HCT116 (cell line): Measurements from ENCODE around the gene HS6ST1. TPM values are rescaled to one million over a fixed set of nuclear protein-coding genes. Genes with fewer than 3 reads are reported as not detected.

Source experiments
- ATAC-seq: fragments of 200-7000 bp; cut with Tn5 transposase; 2 replicates; pipeline ENCODE4 v1.9.1; 2020; ENCODE audit warnings: mild to moderate bottlenecking, moderate library complexity
- BruUV-seq: library from RNA; stranded (reverse); fragments of 400-500 nt; replicated peaks from 2 replicates; lab custom pipeline; 2021; lab: Mats Ljungman, UMichigan
- CTCF ChIA-PET: fragments of 300-600 bp; sonication (Branson Sonifier 250); formaldehyde crosslinking; loops from one replicate; lab custom pipeline; 2021; ENCODE audit warnings: antibody characterized with exemption; lab: Charles Lee
- POLR2A ChIA-PET: fragments of 300-600, 350-600 bp; sonication (Branson Sonifier 250); formaldehyde crosslinking; loops from one replicate; lab custom pipeline; 2021; ENCODE audit warnings: antibody characterized with exemption; lab: Charles Lee
- RAD21 ChIA-PET, 2 experiments: fragments of 300-600 bp; sonication (Branson Sonifier 250); formaldehyde crosslinking; loops; one replicate each; lab custom pipeline; 2023; ENCODE audit warnings: low total read pairs in 2 of 2; ENCODE audit not compliant: uncharacterized antibody in 2 of 2, unreplicated experiment in 2 of 2, low non-redundant PET in 1 of 2; lab: Charles Lee
- DNase-seq: peaks from one replicate; pipeline ENCODE4 v3.0.0-alpha.2; 2010; ENCODE audit warnings: low read depth, low spot score
- H2AFZ ChIP-seq: fragments of 200-600 bp; shearing (Covaris generic), sonication (generic); 2 replicates; pipeline ENCODE4 v1.6.1; 2017; ENCODE audit warnings: low read depth, mixed run types, mixed read lengths, antibody characterized with exemption, low read length; ENCODE audit not compliant: poor library complexity, severe bottlenecking
- H3K27ac ChIP-seq: 2 replicates; pipeline ENCODE4 v1.5.1; 2012; ENCODE audit warnings: low read depth, low read length
- H3K27me3 ChIP-seq: fragments of 200-600 bp; sonication (generic); 2 replicates; pipeline ENCODE4 v1.6.1; 2016; ENCODE audit warnings: mixed run types, low read length, mixed read lengths; ENCODE audit not compliant: insufficient read depth
- H3K36me3 ChIP-seq, 2 experiments: fragments of 200-500 bp in 1 of 2; fragments of 200-600 bp in 1 of 2; sonication (Bioruptor generic) in 1 of 2; sonication (generic) in 1 of 2; 2 replicates each; pipeline versions ENCODE4 v1.5.1 to v1.6.1; 2014 to 2016; ENCODE audit warnings: low read length in 2 of 2, inconsistent platforms in 1 of 2, mixed read lengths in 1 of 2, mixed run types in 1 of 2; ENCODE audit not compliant: insufficient read depth in 2 of 2, control insufficient read depth in 1 of 2
- H3K4me1 ChIP-seq, 2 experiments: fragments of 200-600 bp in 1 of 2; sonication (generic) in 1 of 2; 2 replicates each; pipeline versions ENCODE4 v1.5.1 to v1.6.1; 2012 to 2017; ENCODE audit warnings: low read length in 2 of 2, inconsistent platforms in 1 of 2, mild to moderate bottlenecking in 1 of 2, mixed read lengths in 1 of 2, mixed run types in 1 of 2, moderate library complexity in 1 of 2; ENCODE audit not compliant: insufficient read depth in 2 of 2, control insufficient read depth in 1 of 2
- H3K4me2 ChIP-seq: fragments of 200-600 bp; sonication (generic); 2 replicates; pipeline ENCODE4 v1.6.1; 2017; ENCODE audit warnings: mixed run types, low read length, mixed read lengths
- H3K4me3 ChIP-seq, 2 experiments: fragments of 200-600 bp in 1 of 2; sonication (generic) in 1 of 2; replicated peaks in 1 of 2; 2 replicates each; pipeline ENCODE4 v1.5.1; 2011 to 2016; ENCODE audit warnings: low read length in 2 of 2, control low read depth in 1 of 2, low read depth in 1 of 2, mild to moderate bottlenecking in 1 of 2, mixed read lengths in 1 of 2, mixed run types in 1 of 2
- H3K79me2 ChIP-seq: fragments of 200-600 bp; sonication (generic); 2 replicates; pipeline ENCODE4 v1.6.1; 2017; ENCODE audit warnings: mild to moderate bottlenecking, mixed run types, low read length, moderate library complexity, mixed read lengths; ENCODE audit not compliant: insufficient read depth
- H3K9ac ChIP-seq: fragments of 200-600 bp; sonication (generic); 2 replicates; pipeline ENCODE4 v1.6.1; 2016; ENCODE audit warnings: low read length, mixed read lengths
- H3K9me2 ChIP-seq: fragments of 200-600 bp; sonication (generic), shearing (Covaris generic); 2 replicates; pipeline ENCODE4 v1.6.1; 2017; ENCODE audit warnings: mixed run types, mild to moderate bottlenecking, moderate library complexity; ENCODE audit not compliant: insufficient read depth
- H3K9me3 ChIP-seq, 2 experiments: fragments of 200-500 bp in 1 of 2; fragments of 200-600 bp in 1 of 2; sonication (Bioruptor generic) in 1 of 2; sonication (generic) in 1 of 2; 2 replicates each; pipeline ENCODE4 v1.6.1; 2014 to 2017; ENCODE audit warnings: low read length in 2 of 2, mixed read lengths in 2 of 2, inconsistent platforms in 1 of 2, low read depth in 1 of 2, mild to moderate bottlenecking in 1 of 2, mixed run types in 1 of 2, moderate library complexity in 1 of 2; ENCODE audit not compliant: control insufficient read depth in 1 of 2, insufficient read depth in 1 of 2
- H4K20me1 ChIP-seq: fragments of 200-600 bp; sonication (generic), shearing (Covaris generic); 2 replicates; pipeline ENCODE4 v1.6.1; 2017; ENCODE audit warnings: mixed run types, mild to moderate bottlenecking, moderate library complexity; ENCODE audit not compliant: insufficient read depth
- CBX3 ChIP-seq: IDR thresholded peaks from 2 replicates; pipeline ENCODE4 v1.6.1; 2012; ENCODE audit warnings: low read depth
- CEBPB ChIP-seq: IDR thresholded peaks from 2 replicates; pipeline ENCODE4 v1.6.1; 2012; ENCODE audit warnings: low read depth
- EZH2 ChIP-seq: fragments of 200-600 bp; sonication (generic); IDR thresholded peaks from 2 replicates; pipeline ENCODE4 v1.6.1; 2017; ENCODE audit warnings: antibody characterized with exemption, mixed run types
- EZH2phosphoT487 ChIP-seq: fragments of 200-600 bp; IDR thresholded peaks from 2 replicates; pipeline ENCODE4 v1.6.1; 2018; ENCODE audit warnings: antibody characterized with exemption, borderline replicate concordance
- FOSL1 ChIP-seq: IDR thresholded peaks from 2 replicates; pipeline ENCODE4 v1.6.1; 2012; ENCODE audit warnings: low read depth
- JUND ChIP-seq: IDR thresholded peaks from 2 replicates; pipeline ENCODE4 v1.6.1; 2012
- POLR2A ChIP-seq: IDR thresholded peaks from 2 replicates; pipeline ENCODE4 v1.7.0; 2011; ENCODE audit warnings: borderline replicate concordance; ENCODE audit not compliant: insufficient read depth, insufficient read length; ENCODE audit errors: extremely low read depth
- POLR2AphosphoS5 ChIP-seq: IDR thresholded peaks from 2 replicates; pipeline ENCODE4 v1.6.1; 2011; ENCODE audit warnings: mild to moderate bottlenecking, low read depth, low read length, moderate library complexity
- RAD21 ChIP-seq: IDR thresholded peaks from 2 replicates; pipeline ENCODE4 v1.6.1; 2012; ENCODE audit warnings: low read depth, mild to moderate bottlenecking
- REST ChIP-seq: IDR thresholded peaks from 2 replicates; pipeline ENCODE4 v1.6.1; 2012; ENCODE audit warnings: low read depth
- SIN3A ChIP-seq: IDR thresholded peaks from 2 replicates; pipeline ENCODE4 v1.6.1; 2012; ENCODE audit warnings: low read depth
- SRF ChIP-seq: IDR thresholded peaks from 2 replicates; pipeline ENCODE4 v1.6.1; 2012; ENCODE audit warnings: low read depth
- YY1 ChIP-seq: IDR thresholded peaks from 2 replicates; pipeline ENCODE4 v1.6.1; 2011; ENCODE audit warnings: low read length, low read depth, moderate library complexity, mild to moderate bottlenecking; ENCODE audit not compliant: insufficient replicate concordance; ENCODE audit errors: extremely low read depth
- ZBTB33 ChIP-seq: IDR thresholded peaks from 2 replicates; pipeline ENCODE4 v1.6.1; 2011; ENCODE audit warnings: mild to moderate bottlenecking, low read length, moderate library complexity; ENCODE audit not compliant: insufficient replicate concordance; ENCODE audit errors: extremely low read depth
- ZFX ChIP-seq: fragments of 450-650 bp; IDR thresholded peaks from 2 replicates; pipeline ENCODE4 v1.6.1; 2017
- ZNF274 ChIP-seq: fragments of 200-500 bp; sonication (Bioruptor generic); IDR thresholded peaks from 2 replicates; pipeline ENCODE4 v1.6.1; 2014; ENCODE audit warnings: mild to moderate bottlenecking, low read depth, low read length, inconsistent platforms
- intact Hi-C: fragments of 100-400 bp; cut with micrococcal nuclease; formaldehyde crosslinking; loops from 2 replicates; pipeline ENCODE4 v1.10.0; 2022
- total RNA-seq: library from RNA; stranded (reverse); gene quantifications from one replicate; pipeline ENCODE4 v1.2.1, GENCODE V29; 2021; ENCODE audit not compliant: unreplicated experiment
- TF ChIP-seq, protein P1 (sequence below), 3 experiments: fragments of 200-600 bp in 1 of 3; sonication (generic) in 1 of 3; IDR thresholded peaks in 2 of 3; conservative IDR thresholded peaks in 1 of 3; 2 replicates each; pipeline ENCODE4 v1.5.1; 2012 to 2017; ENCODE audit warnings: low read depth in 2 of 3, low read length in 2 of 3, antibody characterized with exemption in 1 of 3, borderline replicate concordance in 1 of 3, control low read depth in 1 of 3, mild to moderate bottlenecking in 1 of 3, mixed read lengths in 1 of 3, mixed run types in 1 of 3, moderate library complexity in 1 of 3; ENCODE audit not compliant: insufficient read depth in 1 of 3

Gene HS6ST1
- total RNA-seq, 1 experiment from 2014 or later: 35.0 TPM

- TF ChIP-seq, protein P1, sequence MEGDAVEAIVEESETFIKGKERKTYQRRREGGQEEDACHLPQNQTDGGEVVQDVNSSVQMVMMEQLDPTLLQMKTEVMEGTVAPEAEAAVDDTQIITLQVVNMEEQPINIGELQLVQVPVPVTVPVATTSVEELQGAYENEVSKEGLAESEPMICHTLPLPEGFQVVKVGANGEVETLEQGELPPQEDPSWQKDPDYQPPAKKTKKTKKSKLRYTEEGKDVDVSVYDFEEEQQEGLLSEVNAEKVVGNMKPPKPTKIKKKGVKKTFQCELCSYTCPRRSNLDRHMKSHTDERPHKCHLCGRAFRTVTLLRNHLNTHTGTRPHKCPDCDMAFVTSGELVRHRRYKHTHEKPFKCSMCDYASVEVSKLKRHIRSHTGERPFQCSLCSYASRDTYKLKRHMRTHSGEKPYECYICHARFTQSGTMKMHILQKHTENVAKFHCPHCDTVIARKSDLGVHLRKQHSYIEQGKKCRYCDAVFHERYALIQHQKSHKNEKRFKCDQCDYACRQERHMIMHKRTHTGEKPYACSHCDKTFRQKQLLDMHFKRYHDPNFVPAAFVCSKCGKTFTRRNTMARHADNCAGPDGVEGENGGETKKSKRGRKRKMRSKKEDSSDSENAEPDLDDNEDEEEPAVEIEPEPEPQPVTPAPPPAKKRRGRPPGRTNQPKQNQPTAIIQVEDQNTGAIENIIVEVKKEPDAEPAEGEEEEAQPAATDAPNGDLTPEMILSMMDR (IDR thresholded peaks at IDR 0.05 in 2 of 3, conservative IDR thresholded peaks at IDR 0.05 in 1 of 3; ENCODE audit: borderline replicate concordance in 1 of 3, insufficient read depth in 1 of 3, low read depth in 2 of 3, low read length in 2 of 3): no peak
- no peak for TF ChIP-seq ZFX
Observed at GRCh38 chr2:128306081-128306930, 12.4 kb downstream of the HS6ST1 start (continued).

DNA sequence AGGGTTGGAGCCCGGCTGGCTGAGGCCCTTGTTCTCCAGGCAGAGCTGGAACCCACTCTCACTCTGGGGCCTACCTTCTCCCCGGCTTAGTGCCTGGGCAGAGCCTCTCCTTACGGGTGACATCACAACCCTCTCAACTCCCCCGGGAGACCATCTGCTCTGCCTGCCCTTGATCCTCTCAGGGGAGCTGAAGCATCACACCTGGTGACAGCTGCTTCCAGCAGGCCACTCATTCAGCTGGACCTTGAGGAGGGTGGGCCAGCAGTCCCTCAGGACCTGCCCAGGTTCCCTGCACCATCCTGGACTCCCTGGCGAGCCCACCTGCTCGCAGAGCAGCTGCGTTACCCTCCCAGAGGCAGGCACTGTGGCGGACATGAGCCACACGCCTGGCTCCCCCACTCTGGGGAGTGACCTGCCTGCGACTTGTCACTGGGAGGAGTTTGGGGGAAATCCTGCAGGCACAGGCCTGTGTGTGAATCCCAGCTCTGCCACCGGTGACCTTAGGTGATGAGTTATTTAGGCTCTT lies 13.1 kb downstream of the HS6ST1 start:
- DNase-seq: no peak
- TF ChIP-seq REST (no peak), SIN3A (no peak), ZNF274 (no peak), ZFX (no peak), POLR2AphosphoS5 (no peak), CBX3 (no peak), CEBPB (no peak), YY1 (no peak), RAD21 (no peak), SRF (no peak), POLR2A (no peak), ZBTB33 (no peak), EZH2 (no peak), JUND (no peak), FOSL1 (no peak), EZH2phosphoT487 (no peak)

More for the DNA sequence above, 13.1 kb downstream of the HS6ST1 start:
- no peaks in the 10 kb centered on the region for H3K27me3 ChIP-seq
- H2AFZ ChIP-seq: no peak overlapping the region
- CTCF ChIA-PET: no interaction called here
- peak overlapping the region; percentile 83 for H3K4me2 ChIP-seq
- peak overlapping the region; percentile 90 for H3K27ac ChIP-seq
- no peaks in the 10 kb centered on the region; a peak in 1 of 4 replicates for H3K36me3 ChIP-seq
- H3K4me1 ChIP-seq: peaks cover 33 to 59% of the 10 kb centered on the region in 2 experiments
- H3K79me2 ChIP-seq: peaks cover 92% of the 10 kb centered on the region
- no TSS peak for BruUV-seq
- peak overlapping the region; percentile 46 for H3K9ac ChIP-seq
- ATAC-seq: peak; percentile 39
- intact Hi-C loops: loop anchor here (5.0 kb wide), 1 partner anchor 128 kb away; no protein-coding TSS in a partner anchor
- no peaks in the 10 kb centered on the region for H3K9me2 ChIP-seq
- peak overlapping the region in 1 of 2 experiments; percentile 39; a peak in 1 of 4 replicates for H3K4me3 ChIP-seq
- H4K20me1 ChIP-seq: peaks cover 3% of the 10 kb centered on the region; the same call in 1 of the 2 replicates
- POLR2A ChIA-PET: no interaction called here
- RAD21 ChIA-PET: no interaction called here
- no peaks in the 10 kb centered on the region for H3K9me3 ChIP-seq
